Left ventricle myocardium inferior (tissue), 1 donor: ENCODE results near the gene SDK1. TPM values are rescaled to one million over a fixed set of nuclear protein-coding genes. Genes with fewer than 3 reads are reported as not detected.

ENCODE experiments used
- DNase-seq: peaks from one replicate; pipeline ENCODE4 v3.0.0-alpha.2; 2020
- H3K27ac ChIP-seq: fragments of 200-600 bp; replicated peaks from 2 replicates; pipeline ENCODE4 v1.8.0; 2021
- H3K27me3 ChIP-seq: fragments of 200-600 bp; 2 replicates; pipeline ENCODE4 v1.8.0; 2021; ENCODE audit warnings: low read depth
- H3K36me3 ChIP-seq: fragments of 200-600 bp; 2 replicates; pipeline ENCODE4 v1.8.0; 2021
- H3K4me1 ChIP-seq: fragments of 200-600 bp; 2 replicates; pipeline ENCODE4 v1.8.0; 2021
- H3K4me3 ChIP-seq: fragments of 200-600 bp; 2 replicates; pipeline ENCODE4 v1.8.0; 2021; ENCODE audit warnings: mild to moderate bottlenecking, moderate library complexity
- H3K9me3 ChIP-seq: fragments of 200-600 bp; replicated peaks from 2 replicates; pipeline ENCODE4 v1.8.0; 2021
- intact Hi-C: fragments of 100-400 bp; cut with micrococcal nuclease; formaldehyde crosslinking; loops from one replicate; pipeline ENCODE4 v1.11.0; 2022
- total RNA-seq: library from RNA; stranded (reverse); fragmentation: NEBNext Ultra II Directional; extraction: Animal tissue kit (Norgen Biotek cat#: 25700); gene quantifications from one replicate; pipeline ENCODE4 v1.2.1, GENCODE V29; 2021
- TF ChIP-seq, protein P1 (sequence below): fragments of 200-600 bp; IDR thresholded peaks from 2 replicates; pipeline ENCODE4 v1.8.0; 2021; ENCODE audit warnings: antibody characterized with exemption, mild to moderate bottlenecking, borderline replicate concordance
- donor health status: DM: no; HTN: yes; CAD: no; lungs with severe emphysema.

The SDK1 gene
- total RNA-seq, 1 donor from 2014 or later, result 1.3 TPM

DNA sequence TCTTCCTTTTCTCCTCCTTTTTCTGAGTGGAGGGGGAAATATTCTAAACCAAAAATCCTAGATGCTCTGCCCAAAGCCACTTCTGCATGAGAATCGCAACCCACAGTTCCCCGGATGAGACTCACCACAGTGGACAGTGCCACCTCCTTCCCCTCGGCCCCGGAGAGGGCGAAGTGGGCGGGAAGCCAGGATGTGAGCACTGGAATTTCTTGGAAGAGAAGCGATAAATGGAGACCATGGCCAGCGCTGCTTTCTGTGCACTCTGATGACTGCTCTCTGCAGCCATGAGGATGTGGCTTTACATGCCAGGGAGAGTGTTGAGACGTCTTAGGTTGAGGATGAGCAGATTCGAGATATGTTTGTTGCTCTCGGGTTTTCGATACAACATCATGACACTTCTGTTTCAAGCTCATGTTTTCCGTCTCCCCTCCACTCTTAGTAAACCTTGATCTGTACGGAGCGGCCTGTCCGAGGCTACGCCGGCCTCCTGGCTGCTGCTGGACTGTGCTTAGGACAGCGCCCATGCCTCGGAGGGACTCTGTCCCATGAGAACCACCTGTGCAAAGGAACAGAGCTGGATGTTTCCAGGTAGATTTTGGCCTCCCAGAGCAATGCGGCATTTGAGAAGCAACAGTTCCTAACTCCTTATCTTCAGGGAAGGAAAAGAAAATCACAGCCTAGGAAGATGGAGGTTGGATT, 966.4 kb downstream of the SDK1 start:
- no peaks in the 10 kb centered on the region for H3K36me3 ChIP-seq
- TF ChIP-seq, protein P1, sequence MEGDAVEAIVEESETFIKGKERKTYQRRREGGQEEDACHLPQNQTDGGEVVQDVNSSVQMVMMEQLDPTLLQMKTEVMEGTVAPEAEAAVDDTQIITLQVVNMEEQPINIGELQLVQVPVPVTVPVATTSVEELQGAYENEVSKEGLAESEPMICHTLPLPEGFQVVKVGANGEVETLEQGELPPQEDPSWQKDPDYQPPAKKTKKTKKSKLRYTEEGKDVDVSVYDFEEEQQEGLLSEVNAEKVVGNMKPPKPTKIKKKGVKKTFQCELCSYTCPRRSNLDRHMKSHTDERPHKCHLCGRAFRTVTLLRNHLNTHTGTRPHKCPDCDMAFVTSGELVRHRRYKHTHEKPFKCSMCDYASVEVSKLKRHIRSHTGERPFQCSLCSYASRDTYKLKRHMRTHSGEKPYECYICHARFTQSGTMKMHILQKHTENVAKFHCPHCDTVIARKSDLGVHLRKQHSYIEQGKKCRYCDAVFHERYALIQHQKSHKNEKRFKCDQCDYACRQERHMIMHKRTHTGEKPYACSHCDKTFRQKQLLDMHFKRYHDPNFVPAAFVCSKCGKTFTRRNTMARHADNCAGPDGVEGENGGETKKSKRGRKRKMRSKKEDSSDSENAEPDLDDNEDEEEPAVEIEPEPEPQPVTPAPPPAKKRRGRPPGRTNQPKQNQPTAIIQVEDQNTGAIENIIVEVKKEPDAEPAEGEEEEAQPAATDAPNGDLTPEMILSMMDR, result no peak
- H3K9me3 ChIP-seq, result no peaks in the 10 kb centered on the region
- no peak for DNase-seq
- no peak overlapping the region for H3K4me3 ChIP-seq
- intact Hi-C loops, result no loop called here
- H3K27me3 ChIP-seq, result peaks cover 45% of the 10 kb centered on the region
- H3K4me1 ChIP-seq, result no peaks in the 10 kb centered on the region
- H3K27ac ChIP-seq, result no peak overlapping the region

DNA sequence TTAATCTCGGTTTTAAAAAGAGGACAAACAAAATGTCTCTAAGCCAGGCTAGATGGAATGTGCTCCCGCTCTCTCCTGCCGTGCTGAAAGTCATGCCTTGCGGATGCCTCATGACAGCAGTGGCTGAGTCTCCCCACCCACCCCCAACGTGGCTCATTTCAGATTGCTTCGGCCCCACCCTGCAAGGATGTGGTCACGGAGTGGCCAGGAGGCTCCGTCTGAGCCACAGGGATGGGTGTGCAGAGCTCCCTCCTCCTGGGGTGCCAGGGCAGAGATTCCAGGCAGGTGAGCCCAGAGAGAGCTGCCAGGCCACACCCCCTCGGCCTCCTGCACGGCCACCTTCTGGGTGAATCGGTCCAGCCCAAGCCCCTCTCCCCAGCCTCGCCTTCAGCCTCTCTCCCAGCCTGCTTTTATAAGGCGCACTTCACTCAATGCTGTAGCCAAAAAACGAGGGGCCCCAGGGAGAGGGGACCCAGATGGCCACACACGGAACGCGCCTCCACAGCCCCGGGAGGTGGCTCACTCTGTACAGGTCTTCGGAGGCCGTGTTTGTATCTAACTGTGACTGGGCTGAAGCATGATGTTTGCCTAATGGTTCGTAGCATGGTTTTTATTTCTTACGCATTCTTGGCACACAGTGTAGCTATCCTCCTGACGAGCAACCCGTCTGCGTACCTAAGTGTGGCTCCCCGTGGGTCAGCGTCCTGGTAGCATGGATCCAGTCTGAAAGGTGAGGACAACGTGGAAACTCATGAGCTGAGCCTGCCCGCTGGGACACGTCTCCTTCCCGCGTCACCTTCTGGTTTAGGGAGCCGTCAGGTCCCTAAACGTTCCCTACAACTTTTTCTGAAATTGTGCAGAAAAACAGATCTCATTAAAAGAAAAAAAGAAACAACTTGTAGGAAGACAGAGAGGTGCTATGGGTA, 967.3 kb downstream of the SDK1 start:
- Histone ChIP-seq H3K27ac (no peak overlapping the region), H3K9me3 (no peaks in the 10 kb centered on the region), H3K27me3 (peaks cover 45% of the 10 kb centered on the region), H3K4me3 (no peak overlapping the region), H3K36me3 (no peaks in the 10 kb centered on the region), H3K4me1 (no peaks in the 10 kb centered on the region)
- TF ChIP-seq, protein P1, result no peak
- no peak for DNase-seq
- intact Hi-C loops, result no loop called here

DNA sequence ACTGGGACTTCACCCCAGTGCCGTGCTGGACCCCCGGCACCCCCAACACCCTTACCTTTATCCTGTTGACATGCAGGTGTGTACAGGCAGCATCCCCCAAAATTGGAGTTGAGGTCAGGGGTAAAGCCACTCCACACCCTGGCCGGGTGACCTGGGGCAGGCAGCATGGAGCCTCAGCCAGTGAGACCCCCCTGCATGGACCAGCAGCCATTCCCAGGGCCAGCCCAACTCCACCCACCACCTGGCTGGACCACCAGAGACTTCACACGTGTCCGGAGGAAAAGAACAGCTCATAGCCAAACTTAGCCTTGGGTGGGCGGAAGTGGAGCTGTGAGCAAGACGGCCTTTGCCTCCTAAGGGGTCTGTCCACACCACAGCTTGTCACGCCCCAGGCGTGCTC, 968.0 kb downstream of the SDK1 start:
- Histone ChIP-seq H3K36me3 (no peaks in the 10 kb centered on the region), H3K4me3 (no peak overlapping the region), H3K27me3 (peaks cover 45% of the 10 kb centered on the region), H3K27ac (no peak overlapping the region), H3K4me1 (no peaks in the 10 kb centered on the region), H3K9me3 (peaks cover 1% of the 10 kb centered on the region)
- TF ChIP-seq, protein P1, result no peak
- no peak for DNase-seq
- intact Hi-C loops, result no loop called here

DNA sequence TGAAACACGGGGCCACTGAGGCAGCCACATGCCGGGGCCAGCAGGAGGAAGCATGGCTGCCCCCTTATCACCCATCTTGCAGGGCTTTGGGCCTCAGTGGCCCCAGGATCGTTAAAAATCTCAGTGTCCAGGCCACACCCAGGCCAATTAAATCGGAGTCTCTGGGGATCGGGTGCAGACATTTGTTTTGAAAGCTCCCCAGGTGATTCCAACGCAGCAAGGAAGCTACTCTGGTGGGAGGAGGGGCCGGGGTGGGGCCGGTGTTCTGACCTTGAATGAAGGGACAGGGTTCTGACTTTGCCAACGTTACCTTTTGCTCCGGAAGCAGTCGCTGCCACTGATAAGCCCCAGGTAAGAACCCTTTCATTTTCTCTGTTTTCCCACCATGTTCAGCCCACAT, 968.7 kb downstream of the SDK1 start:
- Histone ChIP-seq H3K27me3 (peaks cover 45% of the 10 kb centered on the region), H3K27ac (no peak overlapping the region), H3K4me1 (no peaks in the 10 kb centered on the region), H3K9me3 (peaks cover 8% of the 10 kb centered on the region), H3K4me3 (no peak overlapping the region), H3K36me3 (no peaks in the 10 kb centered on the region)
- intact Hi-C loops, result no loop called here
- no peak for DNase-seq
- TF ChIP-seq, protein P1, result no peak

DNA sequence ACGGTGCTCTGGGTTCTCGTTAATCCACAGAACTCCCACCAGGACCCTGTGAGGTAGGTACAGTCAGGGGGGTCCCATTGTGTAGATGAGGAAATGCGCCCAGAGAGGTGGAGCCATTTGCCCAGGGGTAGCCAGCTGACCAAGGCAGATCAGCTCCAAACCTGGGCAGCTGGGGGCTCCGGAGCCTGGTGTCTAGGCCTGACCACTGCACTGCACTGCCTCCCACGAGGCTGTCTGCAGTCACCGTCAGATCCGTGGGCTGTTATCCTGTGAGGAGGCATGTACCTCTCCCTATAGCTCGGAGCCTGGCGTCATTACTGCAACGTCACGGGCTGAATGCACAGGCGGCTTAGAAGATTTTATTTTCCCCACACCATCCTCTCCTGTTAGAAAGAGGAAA, 969.2 kb downstream of the SDK1 start:
- peaks cover 40% of the 10 kb centered on the region for H3K27me3 ChIP-seq
- intact Hi-C loops, result no loop called here
- no peak for DNase-seq

More for the DNA sequence above, 969.2 kb downstream of the SDK1 start:
- no peak overlapping the region for H3K4me3 ChIP-seq
- peaks cover 13% of the 10 kb centered on the region for H3K9me3 ChIP-seq
- H3K4me1 ChIP-seq, result no peaks in the 10 kb centered on the region
- TF ChIP-seq, protein P1, result no peak
- no peak overlapping the region for H3K27ac ChIP-seq
- no peaks in the 10 kb centered on the region for H3K36me3 ChIP-seq
